Natural killer cell (primary cell): ENCODE measurements around the gene DUSP10. TPM values are rescaled to one million over a fixed set of nuclear protein-coding genes. Genes with fewer than 3 reads are reported as not detected.

ENCODE experiments used
- ATAC-seq, 3 donors: fragments of 150-1000 bp in 2 of 3; fragments of 200-7000 bp in 1 of 3; cut with Tn5 transposase; 1 replicate in 1 of 3; 2 replicates in 2 of 3; pipeline ENCODE4 v1.10.0; 2021; ENCODE audit warnings: mild to moderate bottlenecking in 2 of 3, moderate library complexity in 2 of 3
- DNase-seq, 2 donors: peaks; one replicate each; pipeline versions ENCODE4 v3.0.0 to v3.0.0-alpha.2; 2013 to 2021; ENCODE audit warnings: mixed read lengths in 1 of 2
- H3K27ac ChIP-seq: one replicate; pipeline ENCODE4 v1.5.1; 2013; ENCODE audit warnings: mild to moderate bottlenecking, low read length
- H3K27me3 ChIP-seq: one replicate; pipeline ENCODE4 v1.6.1; 2013; ENCODE audit warnings: low read length; ENCODE audit not compliant: control insufficient read depth, insufficient read depth
- H3K36me3 ChIP-seq: one replicate; pipeline ENCODE4 v1.6.1; 2013; ENCODE audit warnings: low read length; ENCODE audit not compliant: control insufficient read depth, insufficient read depth
- H3K4me1 ChIP-seq: one replicate; pipeline ENCODE4 v1.6.1; 2013; ENCODE audit warnings: low read length; ENCODE audit not compliant: control insufficient read depth, insufficient read depth
- H3K4me3 ChIP-seq: one replicate; pipeline ENCODE4 v1.5.1; 2013; ENCODE audit warnings: low read length
- H3K9me3 ChIP-seq: one replicate; pipeline ENCODE4 v1.6.1; 2013; ENCODE audit warnings: low read length; ENCODE audit not compliant: control insufficient read depth, insufficient read depth
- H3K27ac Mint-ChIP-seq, 2 donors: one replicate each; pipeline ENCODE4 v1.8.0; 2022; ENCODE audit warnings: mild to moderate bottlenecking in 2 of 2, mixed read lengths in 2 of 2, moderate library complexity in 1 of 2
- H3K27me3 Mint-ChIP-seq, 2 donors: one replicate each; pipeline ENCODE4 v1.8.0; 2022; ENCODE audit warnings: low read depth in 2 of 2, mixed read lengths in 2 of 2
- H3K36me3 Mint-ChIP-seq: one replicate; pipeline ENCODE4 v1.8.0; 2022; ENCODE audit warnings: mixed read lengths
- H3K4me1 Mint-ChIP-seq, 2 donors: one replicate each; pipeline ENCODE4 v1.8.0; 2022; ENCODE audit warnings: mixed read lengths in 2 of 2
- H3K4me3 Mint-ChIP-seq: one replicate; pipeline ENCODE4 v1.8.0; 2022; ENCODE audit warnings: mild to moderate bottlenecking, moderate library complexity, mixed read lengths
- H3K9me3 Mint-ChIP-seq, 2 donors: one replicate each; pipeline ENCODE4 v1.8.0; 2022; ENCODE audit warnings: mixed read lengths in 2 of 2
- CTCF ChIP-seq: fragments of 200-600 bp; IDR thresholded peaks from one replicate; pipeline ENCODE4 v1.8.0; 2022; ENCODE audit warnings: antibody characterized with exemption
- WGBS: methylation state at CpG from one replicate; pipeline ENCODE4 v1.1.7; 2013; ENCODE audit warnings: missing lambda C conversion rate; ENCODE audit not compliant: insufficient coverage; 5-methylcytosine and 5-hydroxymethylcytosine counted together
- intact Hi-C: fragments of 100-400 bp; cut with micrococcal nuclease; formaldehyde crosslinking; loops from one replicate; pipeline ENCODE4 v1.14.2; 2022
- total RNA-seq, 4 donors: library from RNA; stranded (reverse); fragments of 120-200 nt in 1 of 4; gene quantifications; one replicate each; pipeline versions ENCODE4 v1.2.3 to v1.2.4, GENCODE V29; 2013 to 2022

Gene DUSP10
- total RNA-seq, 3 donors from 2014 or later (not counting 1 experiment from before 2014, with no cell fraction given), result 109 to 231 (median 210) TPM

- no peak for TF ChIP-seq CTCF
- intact Hi-C loops, result no loop called here
- no peaks in the 10 kb centered on the region for H3K9me3 ChIP-seq
- no peak overlapping the region for H3K27ac ChIP-seq
- H3K36me3 ChIP-seq, result no peaks in the 10 kb centered on the region
- WGBS, result 100% methylated on average over 2 of the region's 2 CpGs
- Mint-ChIP-seq H3K4me1 (peaks cover 0 to 4% of the 10 kb centered on the region in 2 donors), H3K27ac (no peak overlapping the region), H3K36me3 (no peaks in the 10 kb centered on the region), H3K9me3 (no peaks in the 10 kb centered on the region), H3K4me3 (no peak overlapping the region), H3K27me3 (peaks cover 5 to 21% of the 10 kb centered on the region in 2 donors)
- no peaks in the 10 kb centered on the region for H3K27me3 ChIP-seq
- H3K4me1 ChIP-seq, result no peaks in the 10 kb centered on the region
- no peak overlapping the region for H3K4me3 ChIP-seq
- no peak for ATAC-seq
- DNase-seq, result no peak
Measured at GRCh38 chr1:221670081-221670480, 71.8 kb downstream of the DUSP10 start.

DNA sequence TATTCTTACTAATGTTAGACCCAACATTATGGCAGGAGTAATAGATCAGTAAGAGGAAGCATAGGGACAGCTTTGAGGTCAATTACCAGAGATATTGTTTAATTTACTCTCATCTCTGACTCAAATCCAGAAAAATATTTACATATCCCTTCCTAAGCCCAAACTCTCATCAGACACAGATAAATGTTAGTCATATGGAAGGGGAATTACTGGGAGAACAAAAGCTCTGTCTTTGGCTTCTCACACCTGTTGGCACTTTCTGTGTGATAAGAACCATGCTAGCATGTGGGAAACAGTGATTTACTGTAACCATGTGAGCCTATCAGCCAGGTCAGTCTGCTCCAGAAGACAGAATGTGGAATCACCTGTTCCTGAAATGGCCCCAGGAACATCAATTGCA lies 72.4 kb downstream of the DUSP10 start:
- H3K4me3 ChIP-seq, result no peak overlapping the region
- H3K36me3 ChIP-seq, result no peaks in the 10 kb centered on the region
- no peak overlapping the region for H3K4me3 Mint-ChIP-seq
- no peaks in the 10 kb centered on the region for H3K9me3 Mint-ChIP-seq
- H3K27ac ChIP-seq, result no peak overlapping the region
- TF ChIP-seq CTCF, result no peak
- intact Hi-C loops, result no loop called here
- peaks cover 5 to 21% of the 10 kb centered on the region in 2 donors for H3K27me3 Mint-ChIP-seq
- H3K9me3 ChIP-seq, result no peaks in the 10 kb centered on the region
- H3K27ac Mint-ChIP-seq, result no peak overlapping the region
- no peaks in the 10 kb centered on the region for H3K36me3 Mint-ChIP-seq
- ATAC-seq (no peak), DNase-seq (no peak)
- H3K4me1 ChIP-seq, result no peaks in the 10 kb centered on the region
- H3K4me1 Mint-ChIP-seq, result peaks cover 0 to 4% of the 10 kb centered on the region in 2 donors
- H3K27me3 ChIP-seq, result no peaks in the 10 kb centered on the region

GRCh38 chr1:221667504-221667903 lies 74.4 kb downstream of the DUSP10 start:
- no peak for ATAC-seq
- WGBS, result 94% methylated on average over 3 of the region's 3 CpGs
- H3K4me3 Mint-ChIP-seq, result no peak overlapping the region
- no peaks in the 10 kb centered on the region for H3K9me3 Mint-ChIP-seq
- Histone ChIP-seq H3K4me1 (no peaks in the 10 kb centered on the region), H3K4me3 (no peak overlapping the region), H3K27me3 (no peaks in the 10 kb centered on the region), H3K36me3 (no peaks in the 10 kb centered on the region), H3K27ac (no peak overlapping the region), H3K9me3 (no peaks in the 10 kb centered on the region)
- no peaks in the 10 kb centered on the region for H3K36me3 Mint-ChIP-seq
- H3K27ac Mint-ChIP-seq, result no peak overlapping the region
- peaks cover 0 to 4% of the 10 kb centered on the region in 2 donors for H3K4me1 Mint-ChIP-seq
- TF ChIP-seq CTCF, result no peak
- DNase-seq, result no peak
- intact Hi-C loops, result no loop called here
- peaks cover 5 to 21% of the 10 kb centered on the region in 2 donors for H3K27me3 Mint-ChIP-seq

DNA sequence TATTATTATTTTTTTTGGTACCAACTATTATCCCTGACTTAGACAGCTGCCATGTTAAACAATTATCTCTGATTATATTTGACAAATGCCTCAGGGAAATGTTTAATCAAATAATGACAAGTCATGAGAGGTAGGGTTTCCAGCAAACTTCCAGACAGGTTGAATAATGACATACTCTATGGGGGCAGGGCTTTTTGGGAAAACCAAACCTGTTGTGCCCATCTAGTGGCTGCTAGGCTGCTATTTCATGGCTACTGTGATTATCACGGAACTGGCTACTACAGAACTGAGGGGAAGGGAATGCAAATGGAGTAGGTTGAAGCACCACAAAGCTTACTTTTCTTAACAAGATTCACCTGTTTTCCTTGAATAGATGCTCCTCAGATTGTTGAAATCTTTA lies 77.6 kb downstream of the DUSP10 start:
- intact Hi-C loops, result no loop called here
- no peaks in the 10 kb centered on the region for H3K27me3 ChIP-seq
- no peak for DNase-seq
- H3K4me1 ChIP-seq, result no peaks in the 10 kb centered on the region
- no peaks in the 10 kb centered on the region for H3K36me3 Mint-ChIP-seq
- peaks cover 4 to 16% of the 10 kb centered on the region in 2 donors for H3K27me3 Mint-ChIP-seq
- H3K27ac ChIP-seq, result no peak overlapping the region
- H3K4me1 Mint-ChIP-seq, result no peaks in the 10 kb centered on the region
- no peaks in the 10 kb centered on the region for H3K36me3 ChIP-seq
- ATAC-seq, result no peak
- H3K4me3 Mint-ChIP-seq, result no peak overlapping the region
- H3K9me3 ChIP-seq, result no peaks in the 10 kb centered on the region
- H3K9me3 Mint-ChIP-seq, result no peaks in the 10 kb centered on the region
- 60% methylated on average over 1 of the region's 1 CpG for WGBS
- no peak overlapping the region for H3K4me3 ChIP-seq
- H3K27ac Mint-ChIP-seq, result no peak overlapping the region
- TF ChIP-seq CTCF, result no peak
